HCT116 (cell line): Measurements from ENCODE around the gene SUFU. TPM values are rescaled to one million over a fixed set of nuclear protein-coding genes. Genes with fewer than 3 reads are reported as not detected.

Source experiments
- ATAC-seq: fragments of 200-7000 bp; cut with Tn5 transposase; 2 replicates; pipeline ENCODE4 v1.9.1; 2020; ENCODE audit warnings: mild to moderate bottlenecking, moderate library complexity
- BruUV-seq: library from RNA; stranded (reverse); fragments of 400-500 nt; replicated peaks from 2 replicates; lab custom pipeline; 2021; lab: Mats Ljungman, UMichigan
- CTCF ChIA-PET: fragments of 300-600 bp; sonication (Branson Sonifier 250); formaldehyde crosslinking; loops from one replicate; lab custom pipeline; 2021; ENCODE audit warnings: antibody characterized with exemption; lab: Charles Lee
- POLR2A ChIA-PET: fragments of 300-600, 350-600 bp; sonication (Branson Sonifier 250); formaldehyde crosslinking; loops from one replicate; lab custom pipeline; 2021; ENCODE audit warnings: antibody characterized with exemption; lab: Charles Lee
- RAD21 ChIA-PET, 2 experiments: fragments of 300-600 bp; sonication (Branson Sonifier 250); formaldehyde crosslinking; loops; one replicate each; lab custom pipeline; 2023; ENCODE audit warnings: low total read pairs in 2 of 2; ENCODE audit not compliant: uncharacterized antibody in 2 of 2, unreplicated experiment in 2 of 2, low non-redundant PET in 1 of 2; lab: Charles Lee
- DNase-seq: peaks from one replicate; pipeline ENCODE4 v3.0.0-alpha.2; 2010; ENCODE audit warnings: low read depth, low spot score
- H2AFZ ChIP-seq: fragments of 200-600 bp; shearing (Covaris generic), sonication (generic); 2 replicates; pipeline ENCODE4 v1.6.1; 2017; ENCODE audit warnings: low read depth, mixed run types, mixed read lengths, antibody characterized with exemption, low read length; ENCODE audit not compliant: poor library complexity, severe bottlenecking
- H3K27ac ChIP-seq: 2 replicates; pipeline ENCODE4 v1.5.1; 2012; ENCODE audit warnings: low read depth, low read length
- H3K27me3 ChIP-seq: fragments of 200-600 bp; sonication (generic); 2 replicates; pipeline ENCODE4 v1.6.1; 2016; ENCODE audit warnings: mixed run types, low read length, mixed read lengths; ENCODE audit not compliant: insufficient read depth
- H3K36me3 ChIP-seq, 2 experiments: fragments of 200-500 bp in 1 of 2; fragments of 200-600 bp in 1 of 2; sonication (Bioruptor generic) in 1 of 2; sonication (generic) in 1 of 2; 2 replicates each; pipeline versions ENCODE4 v1.5.1 to v1.6.1; 2014 to 2016; ENCODE audit warnings: low read length in 2 of 2, inconsistent platforms in 1 of 2, mixed read lengths in 1 of 2, mixed run types in 1 of 2; ENCODE audit not compliant: insufficient read depth in 2 of 2, control insufficient read depth in 1 of 2
- H3K4me1 ChIP-seq, 2 experiments: fragments of 200-600 bp in 1 of 2; sonication (generic) in 1 of 2; 2 replicates each; pipeline versions ENCODE4 v1.5.1 to v1.6.1; 2012 to 2017; ENCODE audit warnings: low read length in 2 of 2, inconsistent platforms in 1 of 2, mild to moderate bottlenecking in 1 of 2, mixed read lengths in 1 of 2, mixed run types in 1 of 2, moderate library complexity in 1 of 2; ENCODE audit not compliant: insufficient read depth in 2 of 2, control insufficient read depth in 1 of 2
- H3K4me2 ChIP-seq: fragments of 200-600 bp; sonication (generic); 2 replicates; pipeline ENCODE4 v1.6.1; 2017; ENCODE audit warnings: mixed run types, low read length, mixed read lengths
- H3K4me3 ChIP-seq, 2 experiments: fragments of 200-600 bp in 1 of 2; sonication (generic) in 1 of 2; replicated peaks in 1 of 2; 2 replicates each; pipeline ENCODE4 v1.5.1; 2011 to 2016; ENCODE audit warnings: low read length in 2 of 2, control low read depth in 1 of 2, low read depth in 1 of 2, mild to moderate bottlenecking in 1 of 2, mixed read lengths in 1 of 2, mixed run types in 1 of 2
- H3K79me2 ChIP-seq: fragments of 200-600 bp; sonication (generic); 2 replicates; pipeline ENCODE4 v1.6.1; 2017; ENCODE audit warnings: mild to moderate bottlenecking, mixed run types, low read length, moderate library complexity, mixed read lengths; ENCODE audit not compliant: insufficient read depth
- H3K9ac ChIP-seq: fragments of 200-600 bp; sonication (generic); 2 replicates; pipeline ENCODE4 v1.6.1; 2016; ENCODE audit warnings: low read length, mixed read lengths
- H3K9me2 ChIP-seq: fragments of 200-600 bp; sonication (generic), shearing (Covaris generic); 2 replicates; pipeline ENCODE4 v1.6.1; 2017; ENCODE audit warnings: mixed run types, mild to moderate bottlenecking, moderate library complexity; ENCODE audit not compliant: insufficient read depth
- H3K9me3 ChIP-seq, 2 experiments: fragments of 200-500 bp in 1 of 2; fragments of 200-600 bp in 1 of 2; sonication (Bioruptor generic) in 1 of 2; sonication (generic) in 1 of 2; 2 replicates each; pipeline ENCODE4 v1.6.1; 2014 to 2017; ENCODE audit warnings: low read length in 2 of 2, mixed read lengths in 2 of 2, inconsistent platforms in 1 of 2, low read depth in 1 of 2, mild to moderate bottlenecking in 1 of 2, mixed run types in 1 of 2, moderate library complexity in 1 of 2; ENCODE audit not compliant: control insufficient read depth in 1 of 2, insufficient read depth in 1 of 2
- H4K20me1 ChIP-seq: fragments of 200-600 bp; sonication (generic), shearing (Covaris generic); 2 replicates; pipeline ENCODE4 v1.6.1; 2017; ENCODE audit warnings: mixed run types, mild to moderate bottlenecking, moderate library complexity; ENCODE audit not compliant: insufficient read depth
- CBX3 ChIP-seq: IDR thresholded peaks from 2 replicates; pipeline ENCODE4 v1.6.1; 2012; ENCODE audit warnings: low read depth
- CEBPB ChIP-seq: IDR thresholded peaks from 2 replicates; pipeline ENCODE4 v1.6.1; 2012; ENCODE audit warnings: low read depth
- ELF1 ChIP-seq: IDR thresholded peaks from 2 replicates; pipeline ENCODE4 v1.6.1; 2012; ENCODE audit warnings: low read depth, borderline replicate concordance
- EZH2 ChIP-seq: fragments of 200-600 bp; sonication (generic); IDR thresholded peaks from 2 replicates; pipeline ENCODE4 v1.6.1; 2017; ENCODE audit warnings: antibody characterized with exemption, mixed run types
- FOSL1 ChIP-seq: IDR thresholded peaks from 2 replicates; pipeline ENCODE4 v1.6.1; 2012; ENCODE audit warnings: low read depth
- JUND ChIP-seq: IDR thresholded peaks from 2 replicates; pipeline ENCODE4 v1.6.1; 2012
- MAX ChIP-seq: IDR thresholded peaks from 2 replicates; pipeline ENCODE4 v1.6.1; 2012
- POLR2A ChIP-seq: IDR thresholded peaks from 2 replicates; pipeline ENCODE4 v1.7.0; 2011; ENCODE audit warnings: borderline replicate concordance; ENCODE audit not compliant: insufficient read depth, insufficient read length; ENCODE audit errors: extremely low read depth
- POLR2AphosphoS5 ChIP-seq: IDR thresholded peaks from 2 replicates; pipeline ENCODE4 v1.6.1; 2011; ENCODE audit warnings: mild to moderate bottlenecking, low read depth, low read length, moderate library complexity
- RAD21 ChIP-seq: IDR thresholded peaks from 2 replicates; pipeline ENCODE4 v1.6.1; 2012; ENCODE audit warnings: low read depth, mild to moderate bottlenecking
- SIN3A ChIP-seq: IDR thresholded peaks from 2 replicates; pipeline ENCODE4 v1.6.1; 2012; ENCODE audit warnings: low read depth
- SP1 ChIP-seq: IDR thresholded peaks from 2 replicates; pipeline ENCODE4 v1.6.1; 2012; ENCODE audit warnings: low read depth
- SRF ChIP-seq: IDR thresholded peaks from 2 replicates; pipeline ENCODE4 v1.6.1; 2012; ENCODE audit warnings: low read depth
- TCF7L2 ChIP-seq: IDR thresholded peaks from 2 replicates; pipeline ENCODE4 v1.7.0; 2011; ENCODE audit warnings: borderline replicate concordance, inconsistent platforms; ENCODE audit not compliant: insufficient read depth, insufficient read length; ENCODE audit errors: extremely low read depth
- YY1 ChIP-seq: IDR thresholded peaks from 2 replicates; pipeline ENCODE4 v1.6.1; 2011; ENCODE audit warnings: low read length, low read depth, moderate library complexity, mild to moderate bottlenecking; ENCODE audit not compliant: insufficient replicate concordance; ENCODE audit errors: extremely low read depth
- ZBTB33 ChIP-seq: IDR thresholded peaks from 2 replicates; pipeline ENCODE4 v1.6.1; 2011; ENCODE audit warnings: mild to moderate bottlenecking, low read length, moderate library complexity; ENCODE audit not compliant: insufficient replicate concordance; ENCODE audit errors: extremely low read depth
- ZFX ChIP-seq: fragments of 450-650 bp; IDR thresholded peaks from 2 replicates; pipeline ENCODE4 v1.6.1; 2017
- intact Hi-C: fragments of 100-400 bp; cut with micrococcal nuclease; formaldehyde crosslinking; loops from 2 replicates; pipeline ENCODE4 v1.10.0; 2022
- total RNA-seq: library from RNA; stranded (reverse); gene quantifications from one replicate; pipeline ENCODE4 v1.2.1, GENCODE V29; 2021; ENCODE audit not compliant: unreplicated experiment
- TF ChIP-seq, protein P1 (sequence below): IDR thresholded peaks from 2 replicates; pipeline ENCODE4 v1.6.1; 2012; ENCODE audit warnings: low read depth
- TF ChIP-seq, protein P2 (sequence below), 3 experiments: fragments of 200-600 bp in 1 of 3; sonication (generic) in 1 of 3; IDR thresholded peaks in 2 of 3; conservative IDR thresholded peaks in 1 of 3; 2 replicates each; pipeline ENCODE4 v1.5.1; 2012 to 2017; ENCODE audit warnings: low read depth in 2 of 3, low read length in 2 of 3, antibody characterized with exemption in 1 of 3, borderline replicate concordance in 1 of 3, control low read depth in 1 of 3, mild to moderate bottlenecking in 1 of 3, mixed read lengths in 1 of 3, mixed run types in 1 of 3, moderate library complexity in 1 of 3; ENCODE audit not compliant: insufficient read depth in 1 of 3

Gene SUFU
- total RNA-seq, 1 experiment from 2014 or later, result 18.8 TPM

DNA sequence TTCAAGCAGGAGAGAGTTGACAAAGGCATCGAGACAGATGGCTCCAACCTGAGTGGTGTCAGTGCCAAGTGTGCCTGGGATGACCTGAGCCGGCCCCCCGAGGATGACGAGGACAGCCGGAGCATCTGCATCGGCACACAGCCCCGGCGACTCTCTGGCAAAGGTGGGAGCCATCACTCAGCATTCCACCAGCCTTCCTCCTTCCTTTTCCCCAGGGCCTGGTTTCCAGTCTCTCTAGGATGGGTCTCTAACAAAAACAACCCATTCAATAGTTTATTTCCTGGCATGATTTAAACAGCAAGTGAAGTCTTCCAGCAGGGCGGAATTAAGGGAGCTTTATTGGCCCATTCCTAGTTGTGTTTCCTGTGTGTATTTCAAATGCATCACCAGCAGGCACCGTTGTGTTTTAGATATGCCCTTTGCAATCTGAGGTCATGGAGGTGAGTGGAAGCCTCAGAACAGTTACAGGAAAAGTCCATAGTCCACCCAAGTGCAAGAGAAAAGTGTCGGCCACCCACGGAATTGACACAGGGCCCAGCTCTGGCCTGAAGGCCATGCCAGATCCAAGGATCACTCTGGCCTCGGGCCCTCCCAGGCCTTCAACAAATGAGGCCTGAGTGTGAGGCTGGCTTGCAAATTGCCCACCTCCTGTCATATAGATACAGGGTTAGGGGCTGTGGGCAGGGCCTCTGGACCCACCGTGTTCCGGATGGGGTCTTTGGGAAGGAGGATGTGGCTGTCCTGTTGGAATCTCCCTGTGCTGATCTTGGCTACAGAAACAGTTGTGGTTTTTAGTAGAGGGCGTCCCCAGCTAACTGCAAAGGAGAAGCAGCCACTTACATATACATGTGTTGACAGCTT lies 93.6 kb downstream of the SUFU start:
- Histone ChIP-seq H3K27me3 (no peaks in the 10 kb centered on the region), H3K9me3 (no peaks in the 10 kb centered on the region), H3K4me1 (peaks cover 7 to 30% of the 10 kb centered on the region in 2 experiments; a peak in 3 of 4 replicates), H4K20me1 (no peaks in the 10 kb centered on the region), H2AFZ (no peak overlapping the region), H3K4me2 (no peak overlapping the region), H3K27ac (no peak overlapping the region), H3K4me3 (no peak overlapping the region), H3K9ac (no peak overlapping the region), H3K79me2 (no peaks in the 10 kb centered on the region), H3K36me3 (peaks cover 0 to 3% of the 10 kb centered on the region in 2 experiments; a peak in 1 of 4 replicates), H3K9me2 (no peaks in the 10 kb centered on the region)
- intact Hi-C loops, result loop anchor here (5.0 kb wide), 1 partner anchor 95 kb away; the partner anchor contains the start of genes ACTR1A and SUFU
- no TSS peak for BruUV-seq
- CTCF ChIA-PET, result interaction anchor here (0.5 to 2.4 kb wide), 13 partner anchors 8 to 761 kb away, joined by 3 to 20 read pairs (median 5); partner anchors contain the start of gene ACTR1A
- ATAC-seq (no peak), DNase-seq (no peak)
- RAD21 ChIA-PET, result no interaction called here
- POLR2A ChIA-PET, result interaction anchor here (0.6 kb wide), 1 partner anchor 14 kb away, joined by 3 read pairs; no protein-coding TSS in a partner anchor
- TF ChIP-seq, protein P1, sequence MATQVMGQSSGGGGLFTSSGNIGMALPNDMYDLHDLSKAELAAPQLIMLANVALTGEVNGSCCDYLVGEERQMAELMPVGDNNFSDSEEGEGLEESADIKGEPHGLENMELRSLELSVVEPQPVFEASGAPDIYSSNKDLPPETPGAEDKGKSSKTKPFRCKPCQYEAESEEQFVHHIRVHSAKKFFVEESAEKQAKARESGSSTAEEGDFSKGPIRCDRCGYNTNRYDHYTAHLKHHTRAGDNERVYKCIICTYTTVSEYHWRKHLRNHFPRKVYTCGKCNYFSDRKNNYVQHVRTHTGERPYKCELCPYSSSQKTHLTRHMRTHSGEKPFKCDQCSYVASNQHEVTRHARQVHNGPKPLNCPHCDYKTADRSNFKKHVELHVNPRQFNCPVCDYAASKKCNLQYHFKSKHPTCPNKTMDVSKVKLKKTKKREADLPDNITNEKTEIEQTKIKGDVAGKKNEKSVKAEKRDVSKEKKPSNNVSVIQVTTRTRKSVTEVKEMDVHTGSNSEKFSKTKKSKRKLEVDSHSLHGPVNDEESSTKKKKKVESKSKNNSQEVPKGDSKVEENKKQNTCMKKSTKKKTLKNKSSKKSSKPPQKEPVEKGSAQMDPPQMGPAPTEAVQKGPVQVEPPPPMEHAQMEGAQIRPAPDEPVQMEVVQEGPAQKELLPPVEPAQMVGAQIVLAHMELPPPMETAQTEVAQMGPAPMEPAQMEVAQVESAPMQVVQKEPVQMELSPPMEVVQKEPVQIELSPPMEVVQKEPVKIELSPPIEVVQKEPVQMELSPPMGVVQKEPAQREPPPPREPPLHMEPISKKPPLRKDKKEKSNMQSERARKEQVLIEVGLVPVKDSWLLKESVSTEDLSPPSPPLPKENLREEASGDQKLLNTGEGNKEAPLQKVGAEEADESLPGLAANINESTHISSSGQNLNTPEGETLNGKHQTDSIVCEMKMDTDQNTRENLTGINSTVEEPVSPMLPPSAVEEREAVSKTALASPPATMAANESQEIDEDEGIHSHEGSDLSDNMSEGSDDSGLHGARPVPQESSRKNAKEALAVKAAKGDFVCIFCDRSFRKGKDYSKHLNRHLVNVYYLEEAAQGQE, result no peak
- TF ChIP-seq ZFX, result no peak
- TF ChIP-seq RAD21, result no peak
- TF ChIP-seq SP1, result no peak
- no peak for TF ChIP-seq EZH2
- TF ChIP-seq ZBTB33, result no peak
- TF ChIP-seq CEBPB, result no peak
- no peak for TF ChIP-seq YY1
- no peak for TF ChIP-seq FOSL1
- no peak for TF ChIP-seq TCF7L2
- TF ChIP-seq, protein P2, sequence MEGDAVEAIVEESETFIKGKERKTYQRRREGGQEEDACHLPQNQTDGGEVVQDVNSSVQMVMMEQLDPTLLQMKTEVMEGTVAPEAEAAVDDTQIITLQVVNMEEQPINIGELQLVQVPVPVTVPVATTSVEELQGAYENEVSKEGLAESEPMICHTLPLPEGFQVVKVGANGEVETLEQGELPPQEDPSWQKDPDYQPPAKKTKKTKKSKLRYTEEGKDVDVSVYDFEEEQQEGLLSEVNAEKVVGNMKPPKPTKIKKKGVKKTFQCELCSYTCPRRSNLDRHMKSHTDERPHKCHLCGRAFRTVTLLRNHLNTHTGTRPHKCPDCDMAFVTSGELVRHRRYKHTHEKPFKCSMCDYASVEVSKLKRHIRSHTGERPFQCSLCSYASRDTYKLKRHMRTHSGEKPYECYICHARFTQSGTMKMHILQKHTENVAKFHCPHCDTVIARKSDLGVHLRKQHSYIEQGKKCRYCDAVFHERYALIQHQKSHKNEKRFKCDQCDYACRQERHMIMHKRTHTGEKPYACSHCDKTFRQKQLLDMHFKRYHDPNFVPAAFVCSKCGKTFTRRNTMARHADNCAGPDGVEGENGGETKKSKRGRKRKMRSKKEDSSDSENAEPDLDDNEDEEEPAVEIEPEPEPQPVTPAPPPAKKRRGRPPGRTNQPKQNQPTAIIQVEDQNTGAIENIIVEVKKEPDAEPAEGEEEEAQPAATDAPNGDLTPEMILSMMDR (IDR thresholded peaks at IDR 0.05 in 2 of 3, conservative IDR thresholded peaks at IDR 0.05 in 1 of 3; ENCODE audit: borderline replicate concordance in 1 of 3, insufficient read depth in 1 of 3, low read depth in 2 of 3, low read length in 2 of 3), result no peak
- TF ChIP-seq CBX3, result no peak
- no peak for TF ChIP-seq POLR2A
- TF ChIP-seq POLR2AphosphoS5, result no peak
- no peak for TF ChIP-seq ELF1
- TF ChIP-seq JUND, result no peak
- no peak for TF ChIP-seq SRF
- no peak for TF ChIP-seq MAX
- no peak for TF ChIP-seq SIN3A
